ENCODE results near the gene ZRSR2. TPM values are rescaled to one million over a fixed set of nuclear protein-coding genes. Genes with fewer than 3 reads are reported as not detected.
"Not testable (repeated sequence)": the region's sequence is repeated elsewhere in the genome, so short reads cannot be mapped to it uniquely, and the experiment has no call there.

ZRSR2 gene, protein sequence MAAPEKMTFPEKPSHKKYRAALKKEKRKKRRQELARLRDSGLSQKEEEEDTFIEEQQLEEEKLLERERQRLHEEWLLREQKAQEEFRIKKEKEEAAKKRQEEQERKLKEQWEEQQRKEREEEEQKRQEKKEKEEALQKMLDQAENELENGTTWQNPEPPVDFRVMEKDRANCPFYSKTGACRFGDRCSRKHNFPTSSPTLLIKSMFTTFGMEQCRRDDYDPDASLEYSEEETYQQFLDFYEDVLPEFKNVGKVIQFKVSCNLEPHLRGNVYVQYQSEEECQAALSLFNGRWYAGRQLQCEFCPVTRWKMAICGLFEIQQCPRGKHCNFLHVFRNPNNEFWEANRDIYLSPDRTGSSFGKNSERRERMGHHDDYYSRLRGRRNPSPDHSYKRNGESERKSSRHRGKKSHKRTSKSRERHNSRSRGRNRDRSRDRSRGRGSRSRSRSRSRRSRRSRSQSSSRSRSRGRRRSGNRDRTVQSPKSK
- 8.1 TPM for polyA plus RNA-seq (2013, experiment 1 of 2)
- polyA plus RNA-seq (2013, experiment 2 of 2), result 7.5 TPM

DNA sequence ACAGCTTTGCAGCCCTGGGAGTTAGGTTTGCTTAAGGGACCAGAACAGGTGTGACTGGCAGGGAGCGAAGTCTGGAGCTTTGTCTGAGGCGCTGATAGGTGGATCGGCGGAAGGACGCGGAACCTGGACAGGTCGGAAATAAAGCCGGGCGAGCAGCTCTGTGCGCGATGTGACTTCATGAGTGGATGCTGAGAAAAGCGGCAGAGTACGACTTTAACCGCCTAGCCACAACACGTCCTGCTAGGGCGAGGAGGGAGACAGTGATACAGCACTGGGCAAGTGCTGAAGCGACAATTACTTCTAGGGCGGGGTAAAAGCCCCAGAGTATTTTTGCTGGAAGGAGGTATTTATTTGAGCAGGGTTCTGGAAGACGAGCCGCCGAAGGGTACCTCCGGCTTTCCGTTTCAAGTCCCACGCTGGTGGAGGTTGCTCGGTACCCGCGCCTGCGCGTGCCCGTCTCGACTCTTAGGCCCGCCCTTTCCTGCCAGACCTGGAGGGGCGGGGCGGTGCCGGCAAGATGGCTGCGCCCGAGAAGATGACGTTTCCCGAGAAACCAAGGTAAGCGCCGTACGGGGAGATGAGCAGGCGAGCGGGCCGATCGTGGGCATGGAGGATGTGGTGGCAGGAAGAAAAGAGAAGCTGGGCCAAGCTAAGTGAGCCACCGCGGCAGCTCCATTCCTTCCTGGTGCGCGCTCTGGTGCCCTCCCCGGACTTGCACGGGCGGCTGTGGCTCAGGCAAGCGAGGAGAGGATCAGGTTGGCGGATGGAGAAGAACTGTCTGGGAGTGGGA, at the start of gene ZRSR2:
Gene ZRSR2 (plus strand): TSS at position 506 of the 790 bp plus-strand sequence. CDS start 12 bp downstream, at position 518.
- H3K36me3 ChIP-seq (ENCODE audit: insufficient read depth, low read length), result peaks cover 6% of the 10 kb centered on the region; the same call in 1 of the 2 replicates
- peak within 1 kb of the TSS; percentile 84 for H3K4me3 ChIP-seq (ENCODE audit: low read length)
- peak within 1 kb of the TSS; percentile 50; the same call in 1 of the 2 replicates for H3K27ac ChIP-seq (ENCODE audit: low read depth, low read length)
- 1% methylated on average over 55 of the region's 55 CpGs for WGBS
- H3K9me3 ChIP-seq (ENCODE audit: insufficient read depth, low read depth, low read length), result no peaks in the 10 kb centered on the region
- H3K4me1 ChIP-seq (ENCODE audit: insufficient read depth, low read length), result no peaks in the 10 kb centered on the region
- H3K9ac ChIP-seq (ENCODE audit: low read depth, low read length), result peak within 1 kb of the TSS; percentile 71
- H3K27me3 ChIP-seq (ENCODE audit: insufficient read depth, low read length), result no peaks in the 10 kb centered on the region

DNA sequence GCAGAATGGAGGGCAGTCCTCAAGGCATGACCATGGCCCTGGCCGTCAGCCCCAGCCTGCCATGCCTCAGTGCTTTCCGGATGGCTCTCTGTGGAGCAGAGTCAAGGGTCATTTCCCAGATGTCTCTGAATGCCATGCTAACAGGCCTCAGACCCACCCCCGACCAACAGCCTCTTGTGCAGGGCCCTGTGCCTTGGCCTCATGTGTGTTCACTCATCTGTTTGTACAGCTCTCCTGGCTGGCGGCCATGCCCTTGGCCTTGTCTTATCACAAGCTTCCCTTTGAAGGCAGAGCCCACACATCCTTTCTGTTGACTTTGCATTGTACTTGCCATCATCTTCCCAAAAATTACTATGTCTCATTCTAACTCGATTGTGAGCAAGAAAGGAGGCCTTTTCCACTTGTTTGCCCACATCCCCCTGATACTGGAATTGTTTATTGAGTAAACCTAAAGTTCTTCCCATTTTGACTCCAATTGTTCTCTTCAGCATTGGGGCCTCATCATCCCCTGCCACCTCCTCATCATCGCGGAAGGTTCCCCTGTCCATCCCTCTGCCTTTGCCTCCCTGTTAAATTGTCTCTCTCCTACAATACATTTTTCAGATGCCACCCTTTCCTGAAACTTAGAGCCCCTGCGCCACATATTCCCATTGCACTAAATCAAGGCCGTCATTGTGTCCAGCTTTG, 46.0 kb upstream of the ZRSR2 start:
- Histone ChIP-seq H3K36me3 (ENCODE audit: insufficient read depth, low read length) (no peaks in the 10 kb centered on the region), H3K4me1 (ENCODE audit: insufficient read depth, low read length) (peaks cover 17% of the 10 kb centered on the region), H3K27ac (ENCODE audit: low read depth, low read length) (no peak overlapping the region), H3K9ac (ENCODE audit: low read depth, low read length) (no peak overlapping the region), H3K9me3 (ENCODE audit: insufficient read depth, low read depth, low read length) (no peaks in the 10 kb centered on the region), H3K4me3 (ENCODE audit: low read length) (no peak overlapping the region), H3K27me3 (ENCODE audit: insufficient read depth, low read length) (no peaks in the 10 kb centered on the region)
- WGBS, result 96% methylated on average over 9 of the region's 9 CpGs

DNA sequence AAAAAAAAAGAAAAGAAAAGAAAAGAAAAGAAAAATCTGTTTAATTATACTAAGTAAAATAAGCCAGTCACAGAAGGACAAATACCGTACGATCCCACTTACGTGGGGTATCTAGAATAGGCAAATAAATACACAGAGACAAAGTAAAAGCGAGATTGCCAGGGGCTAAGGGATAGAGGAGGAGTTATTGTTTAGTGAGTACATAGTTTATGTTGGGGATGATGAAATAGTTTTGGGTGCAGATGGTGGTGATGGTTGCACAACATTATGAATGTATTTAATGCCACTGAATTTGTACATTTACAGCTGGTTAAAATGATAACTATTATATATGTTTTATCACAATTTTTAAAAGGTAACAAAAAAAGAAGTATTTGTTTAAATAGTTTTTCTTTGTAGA, 45.1 kb upstream of the ZRSR2 start:
- Histone ChIP-seq H3K9me3 (ENCODE audit: insufficient read depth, low read depth, low read length) (no peaks in the 10 kb centered on the region), H3K4me3 (ENCODE audit: low read length) (no peak overlapping the region), H3K9ac (ENCODE audit: low read depth, low read length) (no peak overlapping the region), H3K4me1 (ENCODE audit: insufficient read depth, low read length) (peaks cover 17% of the 10 kb centered on the region), H3K27ac (ENCODE audit: low read depth, low read length) (no peak overlapping the region), H3K36me3 (ENCODE audit: insufficient read depth, low read length) (no peaks in the 10 kb centered on the region), H3K27me3 (ENCODE audit: insufficient read depth, low read length) (no peaks in the 10 kb centered on the region)
- WGBS, result 98% methylated on average over 4 of the region's 4 CpGs

DNA sequence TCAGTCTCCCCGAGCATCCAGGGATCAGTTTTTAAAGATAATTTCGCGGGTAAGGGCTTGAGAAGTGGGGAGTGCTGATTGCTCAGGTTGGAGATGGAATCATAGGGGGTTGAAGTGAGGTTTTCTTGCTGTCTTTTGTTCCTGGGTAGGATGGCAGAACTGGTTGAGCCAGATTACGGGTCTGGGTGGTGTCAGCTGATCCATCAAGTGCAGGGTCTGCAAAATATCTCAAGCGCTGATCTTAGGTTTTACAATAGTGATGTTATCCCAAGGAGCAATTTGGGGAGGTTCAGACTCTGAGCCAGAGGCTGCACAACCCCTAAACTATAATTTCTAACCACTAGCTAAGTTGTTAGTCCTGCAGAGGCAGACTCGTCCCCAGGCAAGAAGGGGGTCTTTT, 43.6 kb upstream of the ZRSR2 start:
- H3K36me3 ChIP-seq (ENCODE audit: insufficient read depth, low read length); H3K9ac ChIP-seq (ENCODE audit: low read depth, low read length); H3K4me3 ChIP-seq (ENCODE audit: low read length); H3K9me3 ChIP-seq (ENCODE audit: insufficient read depth, low read depth, low read length); H3K27me3 ChIP-seq (ENCODE audit: insufficient read depth, low read length); H3K27ac ChIP-seq (ENCODE audit: low read depth, low read length): not testable (repeated sequence)
- 85% methylated on average over 6 of the region's 6 CpGs for WGBS
- peaks cover 22% of the 10 kb centered on the region for H3K4me1 ChIP-seq (ENCODE audit: insufficient read depth, low read length)

- H3K4me1 ChIP-seq (ENCODE audit: insufficient read depth, low read length), result peaks cover 22% of the 10 kb centered on the region
- no peak overlapping the region for H3K9ac ChIP-seq (ENCODE audit: low read depth, low read length)
- H3K9me3 ChIP-seq (ENCODE audit: insufficient read depth, low read depth, low read length), result no peaks in the 10 kb centered on the region
- H3K27me3 ChIP-seq (ENCODE audit: insufficient read depth, low read length), result no peaks in the 10 kb centered on the region
- H3K36me3 ChIP-seq (ENCODE audit: insufficient read depth, low read length), result no peaks in the 10 kb centered on the region
- 65% methylated on average over 13 of the region's 13 CpGs for WGBS
- H3K27ac ChIP-seq (ENCODE audit: low read depth, low read length), result no peak overlapping the region
- no peak overlapping the region for H3K4me3 ChIP-seq (ENCODE audit: low read length)
These were observed 42.6 kb upstream of the ZRSR2 start for GRCh38 chrX:15747626-15748173.

DNA sequence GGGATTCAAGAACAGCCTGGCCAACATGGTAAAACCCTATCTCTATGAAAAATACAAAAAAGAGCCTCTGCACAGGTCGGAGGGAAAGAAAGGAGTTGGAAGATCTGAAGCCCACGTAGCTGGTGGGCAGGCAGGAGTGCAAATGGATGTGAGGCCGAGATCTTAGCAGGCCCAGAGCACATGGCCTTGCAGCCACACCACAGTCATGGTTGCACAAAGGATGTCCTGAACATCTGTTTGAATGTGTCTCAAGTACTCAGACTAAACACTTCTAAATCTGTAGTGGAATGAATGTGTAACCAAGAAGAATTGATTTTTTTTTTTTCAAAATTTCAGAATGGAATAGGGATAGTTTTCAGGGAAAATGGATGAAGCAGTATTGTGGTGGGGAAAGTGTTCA, 41.4 kb upstream of the ZRSR2 start:
- Histone ChIP-seq H3K4me1 (ENCODE audit: insufficient read depth, low read length) (peaks cover 22% of the 10 kb centered on the region), H3K9me3 (ENCODE audit: insufficient read depth, low read depth, low read length) (no peaks in the 10 kb centered on the region), H3K36me3 (ENCODE audit: insufficient read depth, low read length) (no peaks in the 10 kb centered on the region), H3K9ac (ENCODE audit: low read depth, low read length) (no peak overlapping the region), H3K4me3 (ENCODE audit: low read length) (no peak overlapping the region), H3K27ac (ENCODE audit: low read depth, low read length) (no peak overlapping the region), H3K27me3 (ENCODE audit: insufficient read depth, low read length) (no peaks in the 10 kb centered on the region)
- WGBS, result 85% methylated on average over 3 of the region's 3 CpGs

GRCh38 chrX:15749642-15750610, 40.4 kb upstream of the ZRSR2 start:
- H3K27ac ChIP-seq (ENCODE audit: low read depth, low read length), result no peak overlapping the region
- no peak overlapping the region for H3K4me3 ChIP-seq (ENCODE audit: low read length)
- whole genome bisulfite sequencing, result 95% methylated on average over 7 of the region's 7 CpGs
- H3K9ac ChIP-seq (ENCODE audit: low read depth, low read length), result no peak overlapping the region
- no peaks in the 10 kb centered on the region for H3K27me3 ChIP-seq (ENCODE audit: insufficient read depth, low read length)
- no peaks in the 10 kb centered on the region for H3K36me3 ChIP-seq (ENCODE audit: insufficient read depth, low read length)
- peaks cover 22% of the 10 kb centered on the region for H3K4me1 ChIP-seq (ENCODE audit: insufficient read depth, low read length)
- H3K9me3 ChIP-seq (ENCODE audit: insufficient read depth, low read depth, low read length), result no peaks in the 10 kb centered on the region

DNA sequence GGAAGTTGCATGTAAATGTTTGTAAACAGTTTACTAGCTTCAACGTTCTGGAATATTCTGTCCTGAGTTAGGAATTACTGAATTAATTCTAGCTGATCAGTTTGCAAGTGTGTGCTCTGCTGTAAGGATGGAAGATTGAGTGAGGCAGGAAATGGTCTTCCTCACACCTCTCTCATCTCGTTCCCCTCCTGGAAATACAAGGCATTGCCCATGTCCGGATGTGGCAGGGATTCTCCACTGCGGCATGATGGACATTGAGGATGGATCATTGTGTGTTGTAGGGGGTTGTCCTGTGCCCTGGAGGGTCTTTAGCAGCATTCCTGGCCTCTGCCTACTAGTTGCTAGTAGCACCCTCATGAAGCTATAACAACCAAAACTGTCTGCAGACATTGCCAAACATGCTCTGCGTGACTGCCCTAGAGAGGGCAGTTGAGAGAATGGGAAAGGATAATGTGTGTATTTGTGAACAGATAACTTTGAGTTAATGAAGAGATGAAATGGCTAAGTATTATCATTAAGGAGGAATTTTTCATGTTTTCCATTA, 39.6 kb upstream of the ZRSR2 start:
- H3K27ac ChIP-seq (ENCODE audit: low read depth, low read length), result no peak overlapping the region
- 81% methylated on average over 5 of the region's 5 CpGs for WGBS
- H3K4me3 ChIP-seq (ENCODE audit: low read length), result no peak overlapping the region
- no peaks in the 10 kb centered on the region for H3K36me3 ChIP-seq (ENCODE audit: insufficient read depth, low read length)
- peaks cover 22% of the 10 kb centered on the region for H3K4me1 ChIP-seq (ENCODE audit: insufficient read depth, low read length)
- no peak overlapping the region for H3K9ac ChIP-seq (ENCODE audit: low read depth, low read length)
- H3K9me3 ChIP-seq (ENCODE audit: insufficient read depth, low read depth, low read length), result no peaks in the 10 kb centered on the region
- H3K27me3 ChIP-seq (ENCODE audit: insufficient read depth, low read length), result no peaks in the 10 kb centered on the region

GRCh38 chrX:15751155-15751819, 39.0 kb upstream of the ZRSR2 start:
- Histone ChIP-seq H3K9ac (ENCODE audit: low read depth, low read length) (no peak overlapping the region), H3K9me3 (ENCODE audit: insufficient read depth, low read depth, low read length) (no peaks in the 10 kb centered on the region), H3K4me3 (ENCODE audit: low read length) (no peak overlapping the region), H3K27ac (ENCODE audit: low read depth, low read length) (no peak overlapping the region), H3K36me3 (ENCODE audit: insufficient read depth, low read length) (no peaks in the 10 kb centered on the region), H3K4me1 (ENCODE audit: insufficient read depth, low read length) (peaks cover 21% of the 10 kb centered on the region), H3K27me3 (ENCODE audit: insufficient read depth, low read length) (no peaks in the 10 kb centered on the region)
- 88% methylated on average over 4 of the region's 4 CpGs for WGBS
